Sigmoid colon (tissue), 7 donors: Measurements from ENCODE around the gene FNDC10. TPM values are rescaled to one million over a fixed set of nuclear protein-coding genes. Genes with fewer than 3 reads are reported as not detected.

ENCODE experiments used
- DNase-seq: peaks from one replicate; pipeline ENCODE4 v3.0.0-alpha.2; 2019
- H3K27ac ChIP-seq, 4 donors: fragments of 200-600 bp; sonication (generic); one replicate each; pipeline ENCODE4 v1.5.1; 2016 to 2019; ENCODE audit warnings: mild to moderate bottlenecking in 1 of 4
- H3K27me3 ChIP-seq, 3 donors: fragments of 200-600 bp; sonication (generic); one replicate each; pipeline ENCODE4 v1.5.1; 2019; ENCODE audit warnings: mild to moderate bottlenecking in 1 of 3
- H3K36me3 ChIP-seq, 4 donors: fragments of 200-600 bp; sonication (generic); one replicate each; pipeline ENCODE4 v1.5.1; 2016 to 2019
- H3K4me1 ChIP-seq, 4 donors: fragments of 200-600 bp; sonication (generic); one replicate each; pipeline ENCODE4 v1.5.1; 2017 to 2019
- H3K4me3 ChIP-seq, 4 donors: fragments of 200-600 bp; sonication (generic); one replicate each; pipeline ENCODE4 v1.5.1; 2017 to 2019; ENCODE audit warnings: mild to moderate bottlenecking in 2 of 4, moderate library complexity in 1 of 4
- H3K9me3 ChIP-seq, 4 donors: fragments of 200-600 bp in 3 of 4; sonication (generic) in 3 of 4; one replicate each; pipeline versions ENCODE4 v1.5.1 to v1.6.1; 2013 to 2019
- EP300 ChIP-seq, 4 donors: sonication (generic); formaldehyde crosslinking; IDR thresholded peaks; one replicate each; pipeline ENCODE4 v1.6.1; 2017; ENCODE audit warnings: antibody characterized with exemption in 4 of 4
- POLR2A ChIP-seq, 2 donors: fragments of 450-650 bp; IDR thresholded peaks; one replicate each; pipeline ENCODE4 v1.6.1; 2016; ENCODE audit warnings: antibody characterized with exemption in 2 of 2, mild to moderate bottlenecking in 2 of 2, moderate library complexity in 2 of 2
- POLR2AphosphoS5 ChIP-seq, 4 donors: sonication (generic); formaldehyde crosslinking; IDR thresholded peaks; one replicate each; pipeline ENCODE4 v1.6.1; 2017; ENCODE audit warnings: antibody characterized with exemption in 4 of 4
- WGBS, 2 donors: extraction: QIAGEN DNeasy Blood & Tissue Kit; methylation state at CpG; one replicate each; pipeline ENCODE4 v1.1.7; 2013; 5-methylcytosine and 5-hydroxymethylcytosine counted together
- intact Hi-C: fragments of 100-400 bp; cut with DNase I; formaldehyde crosslinking; loops from one replicate; pipeline ENCODE4 v1.15.1; 2023
- polyA plus RNA-seq, 3 donors: library from polyadenylated mRNA; stranded (reverse); fragments of 200-250 nt; gene quantifications; one replicate each; pipeline ENCODE4 v1.2.3, GENCODE V29; 2013
- total RNA-seq, 4 donors: library from RNA; depleted of rRNA; stranded (reverse); fragments of >200 nt; gene quantifications; one replicate each; pipeline ENCODE4 v1.1.0, GENCODE V29; 2016
- TF ChIP-seq, protein P1 (sequence below), 4 experiments: fragments of 450-650 bp in 3 of 4; fragments of 200-600 bp in 1 of 4; IDR thresholded peaks; one replicate each; pipeline ENCODE4 v1.5.1; 2016 to 2019; ENCODE audit warnings: antibody characterized with exemption in 4 of 4, mild to moderate bottlenecking in 3 of 4, moderate library complexity in 2 of 4
- donor health status: healthy with polysubstance abuse.
- donor health status: Bipolar disorder and iron deficiency.
- donor health status: healthy.

The FNDC10 gene
- total and polyA plus RNA-seq, 7 donors: 0.82 to 3.5 (median 2.2) TPM

- H3K4me1 ChIP-seq: peaks cover 0 to 5% (median 1%) of the 10 kb centered on the region in 4 donors
- TF ChIP-seq POLR2AphosphoS5 (IDR thresholded peaks at IDR 0.05): no peak
- TF ChIP-seq POLR2A (IDR thresholded peaks at IDR 0.05): no peak
- TF ChIP-seq, protein P1, sequence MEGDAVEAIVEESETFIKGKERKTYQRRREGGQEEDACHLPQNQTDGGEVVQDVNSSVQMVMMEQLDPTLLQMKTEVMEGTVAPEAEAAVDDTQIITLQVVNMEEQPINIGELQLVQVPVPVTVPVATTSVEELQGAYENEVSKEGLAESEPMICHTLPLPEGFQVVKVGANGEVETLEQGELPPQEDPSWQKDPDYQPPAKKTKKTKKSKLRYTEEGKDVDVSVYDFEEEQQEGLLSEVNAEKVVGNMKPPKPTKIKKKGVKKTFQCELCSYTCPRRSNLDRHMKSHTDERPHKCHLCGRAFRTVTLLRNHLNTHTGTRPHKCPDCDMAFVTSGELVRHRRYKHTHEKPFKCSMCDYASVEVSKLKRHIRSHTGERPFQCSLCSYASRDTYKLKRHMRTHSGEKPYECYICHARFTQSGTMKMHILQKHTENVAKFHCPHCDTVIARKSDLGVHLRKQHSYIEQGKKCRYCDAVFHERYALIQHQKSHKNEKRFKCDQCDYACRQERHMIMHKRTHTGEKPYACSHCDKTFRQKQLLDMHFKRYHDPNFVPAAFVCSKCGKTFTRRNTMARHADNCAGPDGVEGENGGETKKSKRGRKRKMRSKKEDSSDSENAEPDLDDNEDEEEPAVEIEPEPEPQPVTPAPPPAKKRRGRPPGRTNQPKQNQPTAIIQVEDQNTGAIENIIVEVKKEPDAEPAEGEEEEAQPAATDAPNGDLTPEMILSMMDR (IDR thresholded peaks at IDR 0.05): no peak
- TF ChIP-seq EP300 (IDR thresholded peaks at IDR 0.05): no peak
- peaks cover 16 to 38% (median 23%) of the 10 kb centered on the region in 3 donors for H3K27me3 ChIP-seq
- DNase-seq: no peak
- intact Hi-C loops: no loop called here
- H3K4me3 ChIP-seq: no peak overlapping the region
- no peaks in the 10 kb centered on the region for H3K9me3 ChIP-seq
- H3K36me3 ChIP-seq: no peaks in the 10 kb centered on the region
- no peak overlapping the region for H3K27ac ChIP-seq
- WGBS, 2 donors: 85 to 87% methylated on average over 24 of the region's 24 CpGs
These were observed 5.9 kb downstream of the FNDC10 start for GRCh38 chr1:1593834-1594601.

DNA sequence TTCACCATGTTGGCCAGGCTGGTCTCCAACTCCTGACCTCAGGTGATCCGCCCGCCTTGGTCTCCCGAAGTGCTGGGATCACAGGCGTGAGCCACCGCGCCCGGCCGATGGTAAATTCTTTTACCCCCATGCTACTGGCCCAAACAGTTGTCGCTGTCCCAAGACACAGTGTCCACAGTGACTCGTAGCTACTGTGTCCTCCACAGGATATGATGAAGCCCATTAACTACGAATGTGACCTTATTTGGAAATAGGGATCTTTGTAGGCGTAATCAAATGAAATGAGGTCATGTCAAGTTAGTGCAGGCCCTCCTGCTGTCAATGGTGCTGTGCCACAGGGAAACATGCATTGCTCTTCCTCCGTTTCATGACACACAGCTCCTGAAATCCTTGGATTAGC, 8.5 kb downstream of the FNDC10 start:
- intact Hi-C loops: no loop called here
- no peak for DNase-seq
- H3K36me3 ChIP-seq: no peaks in the 10 kb centered on the region
- no peaks in the 10 kb centered on the region for H3K9me3 ChIP-seq
- no peaks in the 10 kb centered on the region for H3K4me1 ChIP-seq
- TF ChIP-seq, protein P1 (IDR thresholded peaks at IDR 0.05): no peak
- no peak for TF ChIP-seq POLR2A (IDR thresholded peaks at IDR 0.05)
- TF ChIP-seq EP300 (IDR thresholded peaks at IDR 0.05): no peak
- TF ChIP-seq POLR2AphosphoS5 (IDR thresholded peaks at IDR 0.05): no peak
- peaks cover 0 to 35% (median 3%) of the 10 kb centered on the region in 3 donors for H3K27me3 ChIP-seq
- H3K27ac ChIP-seq: no peak overlapping the region
- WGBS, 2 donors: 89% methylated on average over 13 of the region's 13 CpGs
- no peak overlapping the region for H3K4me3 ChIP-seq

DNA sequence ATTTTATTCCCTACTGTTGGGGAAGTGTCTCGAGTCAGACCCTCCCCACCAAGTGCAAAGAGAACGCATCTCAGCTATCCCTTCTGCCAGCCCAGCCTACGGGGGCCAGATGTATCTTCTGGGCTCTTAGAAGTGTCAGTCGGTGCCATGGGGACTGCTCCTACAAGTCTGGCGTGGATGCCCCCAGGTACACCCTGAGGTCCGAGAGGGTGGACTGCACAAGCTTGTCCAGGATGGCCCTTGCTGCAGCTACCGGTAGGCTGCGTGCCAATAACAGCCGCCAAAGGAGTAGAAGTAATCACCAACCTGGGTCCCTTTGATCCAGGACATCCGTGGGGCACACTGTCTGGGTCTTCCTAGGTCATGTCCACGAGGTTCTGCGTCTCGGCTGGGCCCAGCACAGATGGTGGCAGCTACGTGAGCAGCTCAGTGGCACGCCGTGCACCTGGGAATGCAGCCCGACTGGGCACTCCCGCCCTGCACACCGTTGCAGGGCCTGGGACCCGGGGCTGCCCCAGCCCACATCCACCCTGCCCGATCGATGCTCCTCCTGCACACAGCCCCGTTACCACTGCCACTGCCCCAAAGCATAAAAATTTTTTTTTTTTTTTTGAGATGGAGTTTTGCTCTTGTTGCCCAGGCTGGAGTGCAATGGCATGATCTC, 16.5 kb downstream of the FNDC10 start:
- no peaks in the 10 kb centered on the region for H3K9me3 ChIP-seq
- DNase-seq: no peak
- 84 to 86% methylated on average over 23 of the region's 23 CpGs for WGBS, 2 donors
- H3K4me1 ChIP-seq: no peaks in the 10 kb centered on the region
- no peak for TF ChIP-seq POLR2AphosphoS5 (IDR thresholded peaks at IDR 0.05)
- no peak for TF ChIP-seq EP300 (IDR thresholded peaks at IDR 0.05)
- TF ChIP-seq, protein P1 (IDR thresholded peaks at IDR 0.05): no peak
- TF ChIP-seq POLR2A (IDR thresholded peaks at IDR 0.05): no peak
- intact Hi-C loops: no loop called here
- H3K36me3 ChIP-seq: no peaks in the 10 kb centered on the region
- H3K4me3 ChIP-seq: no peak overlapping the region
- H3K27me3 ChIP-seq: peaks cover 0 to 28% (median 6%) of the 10 kb centered on the region in 3 donors
- no peak overlapping the region for H3K27ac ChIP-seq

DNA sequence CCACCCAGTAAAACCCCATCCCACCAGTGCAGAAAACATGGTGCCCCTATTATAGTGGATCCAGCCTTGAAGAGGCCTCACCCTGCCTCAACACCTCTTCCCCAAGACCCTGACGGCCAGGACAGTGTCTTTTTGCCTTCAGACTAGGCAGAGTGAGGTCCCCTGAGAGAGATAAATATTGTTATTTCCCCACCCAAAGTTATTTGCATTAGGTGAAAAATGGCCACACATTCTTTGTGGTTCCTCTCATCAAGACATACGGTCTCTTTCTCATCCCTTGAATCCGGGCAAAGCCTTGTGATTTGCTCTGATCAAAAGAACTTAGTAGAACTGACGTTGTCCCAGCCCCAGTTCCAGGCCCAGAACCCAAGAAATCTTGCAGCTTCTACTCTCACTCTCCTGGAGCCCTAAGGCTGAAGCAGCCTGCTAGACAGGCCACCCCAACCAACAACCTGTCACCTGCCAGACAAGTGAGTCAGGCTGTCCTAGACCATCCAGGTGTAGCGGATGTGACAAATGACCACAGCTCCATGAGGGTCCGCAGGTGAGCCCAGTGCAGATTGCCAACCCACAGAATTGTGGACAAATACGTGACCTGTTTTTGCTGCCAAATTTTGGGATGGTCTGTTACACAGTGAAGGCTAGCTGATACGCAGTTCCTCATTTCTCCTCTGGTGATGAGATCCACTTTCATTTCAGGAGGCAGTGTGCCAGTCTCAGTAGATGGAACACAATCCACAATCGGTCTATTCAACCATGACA, 17.2 kb downstream of the FNDC10 start:
- no peak for TF ChIP-seq POLR2AphosphoS5 (IDR thresholded peaks at IDR 0.05)
- no peak for TF ChIP-seq EP300 (IDR thresholded peaks at IDR 0.05)
- no peak for TF ChIP-seq POLR2A (IDR thresholded peaks at IDR 0.05)
- TF ChIP-seq, protein P1 (IDR thresholded peaks at IDR 0.05): no peak
- Histone ChIP-seq H3K27me3 (peaks cover 0 to 24% (median 6%) of the 10 kb centered on the region in 3 donors), H3K36me3 (no peaks in the 10 kb centered on the region), H3K4me3 (no peak overlapping the region), H3K9me3 (no peaks in the 10 kb centered on the region), H3K4me1 (no peaks in the 10 kb centered on the region), H3K27ac (no peak overlapping the region)
- intact Hi-C loops: no loop called here
- WGBS, 2 donors: 75 to 79% methylated on average over 9 of the region's 9 CpGs
- DNase-seq: no peak
